HG03432 (cell line): ENCODE data around the gene SNAPIN.

Experiments used
- ATAC-seq: cut with Tn5 transposase; IDR thresholded peaks from one replicate; pipeline ENCODE4 v1.9.1; 2021; ENCODE audit warnings: mild to moderate bottlenecking, moderate library complexity; ENCODE audit not compliant: unreplicated experiment

SNAPIN gene, protein sequence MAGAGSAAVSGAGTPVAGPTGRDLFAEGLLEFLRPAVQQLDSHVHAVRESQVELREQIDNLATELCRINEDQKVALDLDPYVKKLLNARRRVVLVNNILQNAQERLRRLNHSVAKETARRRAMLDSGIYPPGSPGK

GRCh38 chr1:153658400-153659174, at the start of gene SNAPIN:
SNAPIN (plus strand) TSS chr1:153658703; CDS start chr1:153658744, 41 bp downstream.
- peak; percentile 92 for ATAC-seq

DNA sequence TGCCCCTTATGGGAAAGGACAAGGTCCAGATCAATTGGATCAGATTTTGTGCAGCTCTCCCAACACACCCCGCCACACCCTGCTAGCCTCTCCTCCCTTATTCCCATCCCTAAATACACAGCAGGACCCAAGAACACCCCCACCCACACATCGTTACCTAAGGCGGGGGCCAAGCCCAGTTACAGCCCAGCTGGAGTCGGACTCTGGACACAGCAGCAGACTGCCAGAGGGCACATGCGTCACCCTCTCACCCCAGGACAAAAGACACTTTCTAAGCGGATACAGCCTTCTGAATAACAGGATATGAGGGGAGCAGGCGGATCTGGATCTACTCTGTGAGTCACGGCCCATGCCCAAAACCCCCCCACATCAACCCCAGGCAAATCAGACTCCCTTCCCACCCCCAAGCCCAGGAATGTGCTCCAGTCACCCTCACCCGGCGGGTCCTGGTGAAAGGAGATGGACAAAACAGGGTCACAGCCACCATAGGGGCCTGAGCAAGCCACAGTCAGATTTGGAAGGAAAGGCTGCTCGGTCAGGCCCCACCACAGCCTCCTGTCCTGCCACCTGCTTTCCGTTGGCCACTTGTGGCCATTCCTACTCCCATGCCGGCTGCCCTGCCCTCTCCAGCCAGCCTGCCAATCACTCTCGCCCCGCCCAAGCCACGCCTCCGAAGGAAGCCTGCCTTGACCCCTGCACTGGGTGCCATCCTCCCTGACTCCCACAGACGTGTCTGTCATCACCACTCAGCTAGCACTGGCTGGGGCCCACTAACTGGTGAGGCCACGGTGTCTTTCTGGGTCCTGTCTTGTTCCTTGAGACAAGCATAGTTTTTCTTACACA, 49.5 kb upstream of the SNAPIN start:
- no peak for ATAC-seq

DNA sequence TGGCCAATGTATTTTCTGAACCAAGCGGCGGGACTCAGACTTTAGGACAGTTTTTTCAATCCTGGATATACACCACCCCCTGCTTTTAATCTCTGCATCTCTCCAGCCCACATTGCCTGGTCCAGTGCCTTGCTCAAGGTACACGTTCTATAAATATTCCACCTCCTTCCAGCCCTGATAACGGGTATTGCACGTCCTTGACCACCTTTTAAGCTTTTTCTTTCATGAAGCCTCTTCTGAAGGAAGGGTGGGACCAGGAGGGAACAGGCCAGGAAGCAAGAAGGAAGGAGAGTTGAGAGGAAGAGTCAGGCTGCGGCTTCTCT, 49.0 kb upstream of the SNAPIN start:
- ATAC-seq, result no peak

GRCh38 chr1:153610334-153610733, 48.2 kb upstream of the SNAPIN start:
- no peak for ATAC-seq

DNA sequence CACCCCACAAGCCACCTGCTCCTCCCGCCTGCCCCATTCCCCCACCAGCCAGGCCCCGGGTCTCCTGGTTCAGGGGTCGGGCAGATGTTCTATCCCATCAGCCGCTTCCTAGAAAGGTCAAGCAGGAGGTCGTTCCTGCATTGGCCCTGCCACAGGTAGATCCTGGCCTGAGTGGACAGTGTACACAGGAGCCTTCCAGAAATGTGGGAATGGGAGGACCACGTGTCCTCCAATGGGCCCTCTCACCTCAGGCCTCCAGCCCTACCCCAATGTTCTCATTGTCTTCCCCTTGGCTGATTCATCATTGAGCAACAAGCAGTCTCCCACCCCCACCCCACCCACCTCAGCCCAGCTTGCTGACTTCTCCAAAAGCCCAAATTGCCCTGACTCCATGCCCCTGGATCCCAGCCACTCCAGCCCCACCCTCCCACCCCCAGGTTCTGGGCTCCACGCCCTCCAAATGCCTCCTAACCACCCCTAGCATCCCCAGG, 47.6 kb upstream of the SNAPIN start:
- ATAC-seq, result no peak

DNA sequence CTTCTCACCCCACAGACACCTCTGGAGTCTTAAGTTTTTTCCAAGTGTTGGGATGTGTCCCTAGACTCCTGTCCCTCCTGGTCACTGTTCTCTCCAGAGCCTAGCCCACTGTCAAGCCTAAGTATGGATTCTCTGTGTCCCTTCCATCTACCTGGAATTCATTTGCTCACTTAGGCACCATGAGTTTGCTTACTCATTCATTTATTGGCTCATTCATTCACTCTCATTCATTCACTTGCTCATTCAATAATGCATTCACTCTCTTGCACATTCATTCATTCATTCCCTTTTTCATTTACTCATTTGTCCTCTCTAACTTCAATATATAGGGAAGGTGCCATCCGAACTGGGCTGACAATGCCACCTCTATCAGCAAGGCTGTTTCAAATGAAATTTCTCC, 47.1 kb upstream of the SNAPIN start:
- ATAC-seq, result no peak

DNA sequence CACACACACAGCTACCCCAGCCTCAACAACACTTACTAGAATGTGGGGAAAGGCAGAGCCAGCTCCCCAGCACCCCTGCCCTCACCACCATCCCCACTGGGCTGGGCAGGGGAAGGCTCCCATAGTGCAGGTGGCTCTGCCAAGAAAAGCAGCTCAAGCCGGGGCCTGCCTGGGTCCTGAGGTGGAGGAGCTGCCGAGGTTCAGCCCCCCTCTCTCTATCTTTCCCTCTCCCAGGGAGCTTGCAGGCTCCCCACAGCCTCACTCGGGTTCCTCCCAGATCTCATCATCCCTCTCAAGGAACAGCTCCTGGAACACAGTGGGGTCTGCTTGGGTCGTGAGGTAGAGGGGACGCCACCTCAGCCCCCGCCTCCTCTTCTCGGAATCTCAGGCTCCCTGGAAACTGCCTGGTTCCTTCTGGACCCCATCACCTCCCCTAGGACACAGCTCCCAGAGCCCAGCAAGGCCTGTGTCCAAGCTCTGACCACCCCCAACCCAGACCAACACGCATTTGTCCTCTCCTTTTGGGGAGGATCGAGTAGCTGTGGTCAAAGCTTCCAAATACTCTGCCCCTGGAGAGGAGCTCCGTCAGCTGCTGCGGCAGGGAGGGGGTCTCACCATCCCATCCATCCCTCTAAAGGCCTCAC, 46.3 kb upstream of the SNAPIN start:
- ATAC-seq, result no peak

- no peak for ATAC-seq
These were observed 45.7 kb upstream of the SNAPIN start, which contains the start of gene S100A16 for GRCh38 chr1:153612755-153613331. S100A16 (minus strand) TSS chr1:153613137; CDS start chr1:153608151, 4,986 bp downstream.

GRCh38 chr1:153613406-153613805, 45.1 kb upstream of the SNAPIN start:
- ATAC-seq, result no peak

DNA sequence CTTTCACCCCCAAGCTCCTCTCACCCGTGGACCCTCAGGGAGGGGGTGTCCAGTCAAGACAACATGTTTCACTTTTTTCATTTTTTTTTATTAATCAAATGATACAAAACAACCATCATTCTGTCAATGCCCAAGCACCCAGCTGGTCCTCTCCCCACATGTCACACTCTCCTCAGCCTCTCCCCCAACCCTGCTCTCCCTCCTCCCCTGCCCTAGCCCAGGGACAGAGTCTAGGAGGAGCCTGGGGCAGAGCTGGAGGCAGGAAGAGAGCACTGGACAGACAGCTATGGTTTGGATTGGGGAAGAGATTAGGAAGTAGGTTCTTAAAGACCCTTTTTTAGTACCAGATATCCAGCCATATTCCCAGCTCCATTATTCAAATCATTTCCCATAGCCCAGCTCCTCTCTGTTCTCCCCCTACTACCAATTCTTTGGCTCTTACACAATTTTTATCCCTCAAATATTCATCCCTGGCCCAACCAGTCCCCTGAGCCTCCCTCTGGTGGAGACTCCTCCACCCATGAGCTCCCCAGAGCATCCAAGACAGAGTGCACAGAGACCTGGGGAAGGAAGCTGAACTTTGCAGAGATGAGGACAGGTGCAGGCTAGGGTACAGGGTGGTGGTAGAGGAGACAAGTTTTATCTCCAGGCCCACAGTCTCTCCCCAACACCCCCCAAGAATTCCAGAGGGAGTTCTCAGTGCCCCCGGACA, 44.2 kb upstream of the SNAPIN start:
- ATAC-seq, result no peak

GRCh38 chr1:153614906-153615305, 43.6 kb upstream of the SNAPIN start:
- ATAC-seq, result no peak

DNA sequence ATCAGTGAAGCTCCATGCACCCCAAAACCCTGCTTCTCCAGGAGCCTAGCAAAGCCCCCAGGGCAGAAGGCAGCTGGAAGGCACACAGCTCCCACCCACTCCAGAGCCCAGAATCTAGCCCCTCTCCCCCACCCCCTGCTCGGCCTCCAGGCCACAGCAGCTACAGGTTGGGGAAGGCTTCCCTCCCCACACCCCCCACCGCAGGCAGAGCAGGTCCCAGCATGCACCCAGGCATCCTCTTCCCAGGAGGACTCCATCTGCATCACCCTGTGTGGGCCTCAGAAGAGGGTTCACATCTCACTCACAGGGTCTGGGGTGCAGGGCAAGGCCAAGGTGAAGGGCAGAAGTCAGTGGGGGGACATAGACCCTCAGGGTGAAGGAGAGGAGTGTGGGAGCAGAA, 43.1 kb upstream of the SNAPIN start:
- no peak for ATAC-seq

- ATAC-seq, result no peak
These were observed 42.2 kb upstream of the SNAPIN start, which contains the start of gene S100A14 for GRCh38 chr1:153616144-153616916. S100A14 (minus strand) TSS chr1:153616325; CDS start chr1:153615858, 467 bp downstream.

GRCh38 chr1:153616917-153617311, 41.6 kb upstream of the SNAPIN start:
- ATAC-seq, result no peak

DNA sequence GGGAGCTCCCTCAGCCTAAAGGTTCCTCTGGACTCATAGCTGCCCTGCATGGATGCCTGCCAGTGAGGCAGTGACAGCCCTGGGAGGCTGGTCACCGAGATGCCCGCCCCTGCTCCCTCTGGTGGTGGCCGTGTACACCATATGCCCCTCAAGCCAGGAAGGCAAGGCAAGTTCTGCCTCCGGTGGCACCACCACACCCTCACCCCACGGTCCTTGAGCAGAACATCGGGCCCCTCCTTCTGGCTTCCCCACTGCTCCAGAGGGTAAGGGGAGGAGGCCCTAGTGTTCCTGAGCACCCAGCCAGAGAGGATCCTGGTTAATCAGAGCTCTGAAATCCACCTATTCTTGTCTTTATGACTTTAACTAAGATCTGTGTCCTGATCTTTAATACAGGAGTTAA, 40.8 kb upstream of the SNAPIN start:
- ATAC-seq, result no peak

GRCh38 chr1:153619171-153619570, 39.3 kb upstream of the SNAPIN start:
- ATAC-seq, result no peak

- ATAC-seq, result no peak
These were observed 35.4 kb upstream of the SNAPIN start for GRCh38 chr1:153623101-153623500.

DNA sequence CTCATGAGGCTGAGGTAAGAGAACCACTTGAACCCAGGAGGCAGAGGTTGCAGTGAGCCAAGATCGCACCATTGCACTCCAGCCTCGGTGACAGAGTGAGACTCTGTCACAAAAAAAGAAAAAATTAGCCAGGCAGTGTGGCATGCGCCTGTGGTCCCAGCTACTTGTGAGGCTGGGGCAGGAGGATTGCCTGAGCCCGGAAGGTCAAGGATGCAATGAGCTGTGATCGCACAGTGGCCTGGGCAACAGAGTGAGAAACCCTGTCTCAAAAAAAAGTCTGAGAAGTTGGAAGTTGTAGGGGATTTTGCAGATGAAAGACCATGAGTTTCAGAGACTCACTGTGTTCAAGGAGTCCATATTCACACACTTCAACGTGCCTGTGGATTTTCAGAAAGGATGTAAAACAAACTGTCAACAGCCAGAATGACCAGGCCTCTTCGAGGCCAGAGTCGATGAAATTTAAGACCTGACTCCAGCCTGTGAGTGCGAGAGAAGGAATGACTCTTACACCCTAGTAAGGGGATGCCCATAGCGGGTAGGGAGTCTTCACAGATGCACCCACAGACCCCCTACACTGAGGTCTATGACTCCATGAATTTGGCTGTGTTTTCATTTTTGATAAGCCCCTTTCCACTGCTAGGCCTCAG, 33.4 kb upstream of the SNAPIN start:
- ATAC-seq, result no peak

GRCh38 chr1:153626477-153626903, 32.0 kb upstream of the SNAPIN start:
- no peak for ATAC-seq
